22Rv1 (cell line): Measurements from ENCODE around the gene RARS2.

Experiments used
- H3K27ac ChIP-seq: fragments of 450-650 bp; 2 replicates; pipeline ENCODE4 v1.5.1; 2017
- ZFX ChIP-seq: fragments of 450-650 bp; IDR thresholded peaks from 2 replicates; pipeline ENCODE4 v1.6.1; 2017; ENCODE audit warnings: antibody characterized with exemption, borderline replicate concordance
- TF ChIP-seq, protein P1 (sequence below): fragments of 450-650 bp; IDR thresholded peaks from 2 replicates; pipeline ENCODE4 v1.5.1; 2017; ENCODE audit warnings: mild to moderate bottlenecking

Gene RARS2

DNA sequence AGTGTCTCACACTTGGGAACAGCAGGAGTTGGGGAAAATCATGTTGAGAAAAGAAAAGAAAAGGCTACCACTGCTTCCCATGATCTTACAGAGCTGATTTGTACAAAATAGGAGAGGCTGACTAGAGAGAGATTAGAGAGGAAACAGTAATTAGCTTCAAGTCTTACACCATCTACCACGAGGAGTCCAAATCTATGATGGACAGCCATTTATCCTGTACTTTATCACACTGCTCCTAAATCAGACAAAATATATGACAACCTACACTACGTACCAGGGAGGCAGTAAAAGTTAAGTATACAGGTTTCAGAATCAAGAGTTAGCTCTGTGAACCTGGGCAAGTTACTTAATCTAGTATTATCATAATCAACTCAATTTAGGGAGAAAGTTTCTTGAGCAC is 38.0 kb downstream of the RARS2 start:
- no peak overlapping the region for H3K27ac ChIP-seq
- no peak for TF ChIP-seq ZFX
- TF ChIP-seq, protein P1, sequence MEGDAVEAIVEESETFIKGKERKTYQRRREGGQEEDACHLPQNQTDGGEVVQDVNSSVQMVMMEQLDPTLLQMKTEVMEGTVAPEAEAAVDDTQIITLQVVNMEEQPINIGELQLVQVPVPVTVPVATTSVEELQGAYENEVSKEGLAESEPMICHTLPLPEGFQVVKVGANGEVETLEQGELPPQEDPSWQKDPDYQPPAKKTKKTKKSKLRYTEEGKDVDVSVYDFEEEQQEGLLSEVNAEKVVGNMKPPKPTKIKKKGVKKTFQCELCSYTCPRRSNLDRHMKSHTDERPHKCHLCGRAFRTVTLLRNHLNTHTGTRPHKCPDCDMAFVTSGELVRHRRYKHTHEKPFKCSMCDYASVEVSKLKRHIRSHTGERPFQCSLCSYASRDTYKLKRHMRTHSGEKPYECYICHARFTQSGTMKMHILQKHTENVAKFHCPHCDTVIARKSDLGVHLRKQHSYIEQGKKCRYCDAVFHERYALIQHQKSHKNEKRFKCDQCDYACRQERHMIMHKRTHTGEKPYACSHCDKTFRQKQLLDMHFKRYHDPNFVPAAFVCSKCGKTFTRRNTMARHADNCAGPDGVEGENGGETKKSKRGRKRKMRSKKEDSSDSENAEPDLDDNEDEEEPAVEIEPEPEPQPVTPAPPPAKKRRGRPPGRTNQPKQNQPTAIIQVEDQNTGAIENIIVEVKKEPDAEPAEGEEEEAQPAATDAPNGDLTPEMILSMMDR = no peak

- no peak overlapping the region for H3K27ac ChIP-seq
- TF ChIP-seq ZFX = no peak
- TF ChIP-seq, protein P1 = no peak
Observed at GRCh38 chr6:87544474-87544735, 45.4 kb downstream of the RARS2 start.

DNA sequence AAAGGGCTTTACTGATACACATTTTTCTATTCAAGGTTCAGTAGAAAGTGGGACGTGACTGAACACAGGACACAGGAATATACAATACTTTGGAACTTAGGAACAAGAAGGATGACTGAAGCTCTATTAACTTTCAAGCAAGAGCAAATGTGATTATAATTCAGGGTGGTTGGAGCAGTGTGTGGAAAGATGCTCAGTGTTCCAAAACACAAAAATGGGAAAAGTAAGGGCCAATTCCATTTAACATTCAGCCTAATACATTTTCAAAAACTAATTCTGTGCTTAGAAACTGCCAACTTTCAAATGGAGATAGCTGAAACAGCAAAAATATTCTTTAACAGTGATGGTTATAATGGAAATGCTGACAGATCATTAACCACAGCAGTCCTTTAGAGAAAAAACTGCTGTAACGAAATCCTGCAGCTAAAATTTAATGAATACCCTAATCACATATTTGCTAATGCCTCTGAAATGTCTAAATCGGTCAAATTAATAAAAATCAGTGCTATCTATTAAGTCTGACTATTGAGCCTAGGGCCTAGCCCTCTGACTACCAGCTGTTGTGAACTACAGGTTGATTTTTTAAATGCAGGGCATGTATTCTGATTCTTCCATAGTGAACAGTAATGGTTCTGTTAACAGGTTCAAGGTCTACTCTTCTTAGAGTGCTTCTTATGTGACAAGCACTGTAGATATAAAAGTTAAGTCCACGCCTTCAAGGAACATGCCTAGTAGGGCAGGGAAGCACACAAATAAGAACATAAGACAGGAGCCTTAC is 45.9 kb downstream of the RARS2 start:
- no peak overlapping the region for H3K27ac ChIP-seq
- no peak for TF ChIP-seq ZFX
- TF ChIP-seq, protein P1 = no peak

DNA sequence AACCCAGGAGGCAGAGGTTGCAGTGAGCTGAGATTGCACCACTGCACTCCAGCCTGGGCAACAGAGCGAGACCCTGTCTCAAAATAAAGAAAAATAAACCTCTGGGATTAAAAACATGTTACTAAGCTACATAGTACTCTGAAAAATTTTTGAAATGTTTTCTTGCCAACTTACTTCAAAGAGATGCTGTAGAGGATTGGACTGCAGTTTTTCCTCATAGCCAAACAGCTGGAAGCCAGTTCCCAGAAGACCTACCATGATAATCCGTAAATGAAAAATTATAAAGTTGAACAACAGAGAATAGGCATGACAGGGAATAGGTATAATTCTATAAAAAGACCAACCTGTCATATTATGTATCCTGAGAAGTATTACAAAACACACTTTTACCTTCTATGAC is 48.0 kb downstream of the RARS2 start:
- no peak overlapping the region for H3K27ac ChIP-seq

GRCh38 chr6:87541041-87541440 is 48.7 kb downstream of the RARS2 start:
- no peak overlapping the region for H3K27ac ChIP-seq
- TF ChIP-seq, protein P1 = no peak
- no peak for TF ChIP-seq ZFX

More for the DNA sequence above, 48.0 kb downstream of the RARS2 start:
- TF ChIP-seq, protein P1 = no peak
- no peak for TF ChIP-seq ZFX

- no peak overlapping the region for H3K27ac ChIP-seq
- TF ChIP-seq, protein P1 = no peak
- no peak for TF ChIP-seq ZFX
Observed at GRCh38 chr6:87540539-87540938, 49.2 kb downstream of the RARS2 start.

DNA sequence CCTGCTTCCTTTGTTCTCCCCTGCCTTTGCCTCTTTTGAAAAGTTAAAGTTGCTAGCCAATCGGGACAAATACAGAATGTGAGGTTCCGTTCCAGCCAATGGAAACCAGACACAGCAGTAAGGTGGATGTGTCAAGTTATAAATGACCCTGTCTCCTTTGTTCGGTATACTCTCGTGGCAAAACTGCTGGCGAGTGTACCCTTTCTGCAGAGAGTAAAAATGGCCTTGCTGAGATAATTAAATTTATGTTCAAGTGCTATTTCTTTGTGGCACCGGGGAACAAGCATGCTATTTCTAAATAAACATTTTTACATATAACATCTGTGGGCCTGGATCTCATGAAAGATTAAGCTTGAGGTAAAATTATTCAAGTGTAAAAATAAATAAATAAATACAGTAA is 50.2 kb downstream of the RARS2 start:
- no peak overlapping the region for H3K27ac ChIP-seq
- TF ChIP-seq, protein P1 = no peak
- TF ChIP-seq ZFX = no peak
